T47D (cell line): ENCODE data around the gene ZNF683.
"Not testable (repeated sequence)": the region's sequence is repeated elsewhere in the genome, so short reads cannot be mapped to it uniquely, and the experiment has no call there.

Source experiments
- DNase-seq, 2 experiments: peaks; one replicate each; pipeline versions ENCODE4 v3.0.0 to v3.0.0-alpha.2; 2011 to 2012; ENCODE audit warnings: low read depth in 1 of 2, low spot score in 1 of 2
- JUND ChIP-seq: IDR thresholded peaks from 2 replicates; pipeline ENCODE4 v1.6.1; 2012; ENCODE audit warnings: low read depth
- in situ Hi-C: cut with HindIII; loops from 2 replicates; pipeline ENCODE4 v1.10.0; 2016; ENCODE audit warnings: low sequenced_read_pairs, low pct_unique_long_range_greater_than_20kb

ZNF683 gene

DNA sequence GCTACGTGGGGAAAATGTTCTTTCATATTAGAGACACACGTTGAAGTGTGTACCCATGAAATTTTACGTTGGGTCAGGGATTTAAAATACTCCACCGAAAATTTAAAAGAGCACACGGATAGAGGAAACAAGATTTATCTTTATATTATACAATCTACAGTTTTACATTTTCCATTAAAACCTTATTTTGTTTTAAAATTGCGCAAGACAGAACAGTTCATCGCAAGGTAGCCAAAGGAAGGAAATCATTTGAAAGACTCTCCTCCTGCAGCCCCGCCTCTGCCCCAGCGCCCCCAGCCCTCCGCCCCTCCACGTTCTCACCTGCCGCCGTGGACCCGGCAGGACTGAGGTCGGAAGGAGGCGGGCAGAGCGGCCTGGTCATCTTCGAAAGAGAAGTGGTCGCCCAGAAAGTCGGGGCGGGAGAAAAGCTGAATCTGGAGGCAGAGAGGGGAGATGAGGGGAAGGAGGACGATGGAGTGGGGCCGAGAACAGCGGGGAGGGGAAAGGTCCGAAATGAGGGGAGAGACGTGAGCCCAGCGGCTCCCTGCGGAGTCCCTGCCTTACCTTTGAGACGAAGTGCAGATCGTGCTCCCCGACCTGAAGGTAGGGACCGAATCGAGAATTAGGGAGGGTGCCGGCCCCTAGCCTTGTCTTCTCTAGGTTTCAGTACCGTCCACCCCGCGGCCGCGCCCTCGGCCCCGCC, 36.6 kb downstream of the ZNF683 start:
- in situ Hi-C loops: no loop called here
- no peak for TF ChIP-seq JUND
- DNase-seq: no peak

DNA sequence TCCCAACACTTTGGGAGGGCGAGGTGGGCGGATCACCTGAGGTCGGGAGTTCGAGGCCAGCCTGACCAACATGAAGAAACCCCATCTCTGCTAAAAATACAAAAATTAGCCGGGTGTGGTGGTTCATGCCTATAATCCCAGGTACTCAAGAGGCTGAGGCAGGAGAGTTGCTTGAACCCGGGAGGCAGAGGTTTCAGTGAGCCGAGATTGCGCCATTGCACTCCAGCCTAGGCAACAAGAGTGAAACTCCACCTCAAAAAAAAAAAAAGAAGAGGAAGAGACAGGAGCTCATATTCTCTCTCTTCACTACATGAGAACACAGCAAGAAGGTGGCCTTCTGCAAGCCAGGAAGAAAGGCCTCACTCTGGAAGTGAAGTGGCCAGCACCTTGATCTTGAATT, 39.2 kb downstream of the ZNF683 start:
- DNase-seq, in situ Hi-C loops: not testable (repeated sequence)

DNA sequence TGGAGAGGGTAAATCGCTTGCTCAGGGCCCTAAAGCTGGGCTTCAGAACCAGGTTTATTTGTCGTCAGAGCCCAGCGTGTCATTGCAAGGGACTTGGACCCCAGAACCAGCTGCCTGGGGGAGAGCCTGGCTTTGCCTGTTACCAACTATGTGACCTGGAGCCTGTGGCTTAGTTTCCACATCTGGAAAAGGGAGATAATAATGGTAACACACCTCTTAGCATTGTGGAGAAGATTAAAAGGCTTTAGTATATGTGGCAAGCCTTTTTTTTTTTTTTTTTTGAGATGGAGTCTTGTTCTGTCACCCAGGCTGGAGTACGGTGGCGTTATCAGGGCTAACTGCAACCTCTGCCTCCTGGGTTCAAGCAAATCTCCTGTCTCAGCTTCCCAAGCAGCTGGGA, 42.3 kb downstream of the ZNF683 start:
- in situ Hi-C loops: no loop called here
- DNase-seq: no peak
- no peak for TF ChIP-seq JUND

DNA sequence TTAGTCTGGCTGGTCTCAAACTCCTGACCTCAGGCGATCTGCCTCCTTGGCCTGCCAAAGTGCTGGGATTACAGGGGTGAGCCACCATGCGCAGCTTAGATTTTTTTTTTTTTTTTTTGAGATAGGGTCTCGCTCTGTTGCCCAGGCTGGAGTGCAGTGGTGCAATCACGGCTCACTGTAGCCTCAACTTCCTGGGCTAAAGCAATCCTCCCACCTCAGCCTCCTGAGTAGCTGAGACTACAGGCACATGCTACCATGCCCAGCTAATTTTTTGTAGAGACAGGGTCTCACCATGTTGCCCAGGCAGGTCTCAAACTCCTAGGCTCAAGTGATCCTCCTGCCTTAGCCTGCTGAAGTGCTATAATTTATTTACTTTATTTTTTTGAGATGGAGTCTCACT, 43.2 kb downstream of the ZNF683 start:
- in situ Hi-C loops, DNase-seq: not testable (repeated sequence)

GRCh38 chr1:26328597-26328996, 44.0 kb downstream of the ZNF683 start:
- no peak for TF ChIP-seq JUND
- no peak for DNase-seq
- in situ Hi-C loops: no loop called here

DNA sequence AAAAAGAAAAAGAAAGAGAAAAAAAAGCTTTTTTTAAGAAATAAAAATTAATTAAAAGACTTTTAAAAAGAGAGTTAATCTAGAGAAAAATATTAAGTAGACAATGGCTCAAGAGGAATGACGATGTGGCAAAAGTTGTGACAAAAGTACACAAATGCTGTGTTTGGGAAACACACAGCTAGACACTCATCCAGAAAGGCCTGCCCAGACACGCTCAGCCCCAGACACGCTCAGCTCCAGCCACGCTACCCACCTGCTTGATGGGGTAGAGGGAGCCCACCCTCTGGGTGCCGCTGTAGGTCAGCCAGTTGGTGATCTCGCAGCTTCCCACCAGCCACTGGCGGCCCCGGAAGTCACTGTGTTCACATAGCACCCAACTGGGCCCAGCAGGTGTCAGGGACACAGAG, 44.6 kb downstream of the ZNF683 start:
- in situ Hi-C loops: no loop called here
- DNase-seq: no peak

GRCh38 chr1:26324550-26324949, 48.0 kb downstream of the ZNF683 start:
- TF ChIP-seq JUND: no peak
- no peak for DNase-seq
- in situ Hi-C loops: no loop called here

More for the DNA sequence above, 44.6 kb downstream of the ZNF683 start:
- no peak for TF ChIP-seq JUND

DNA sequence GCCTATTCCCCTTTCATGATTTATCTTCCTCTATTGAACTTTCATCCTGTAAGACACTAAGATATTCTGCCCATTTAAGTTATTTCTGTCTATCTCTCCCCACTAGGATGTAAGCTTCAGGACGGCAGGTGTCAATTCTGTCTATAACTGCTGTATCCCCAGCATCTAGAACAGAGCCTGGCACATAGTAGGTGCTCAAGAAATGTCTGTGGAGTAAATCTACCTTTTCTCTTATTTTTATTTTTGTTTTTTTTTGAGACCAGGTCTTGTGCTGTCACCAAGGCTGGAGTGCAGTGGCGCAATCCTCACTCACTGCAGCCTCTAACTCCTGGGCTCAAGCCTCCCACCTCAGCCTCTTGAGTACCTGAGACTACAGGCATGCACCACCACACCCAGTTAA, 49.2 kb downstream of the ZNF683 start:
- TF ChIP-seq JUND: no peak
- in situ Hi-C loops: no loop called here
- no peak for DNase-seq

DNA sequence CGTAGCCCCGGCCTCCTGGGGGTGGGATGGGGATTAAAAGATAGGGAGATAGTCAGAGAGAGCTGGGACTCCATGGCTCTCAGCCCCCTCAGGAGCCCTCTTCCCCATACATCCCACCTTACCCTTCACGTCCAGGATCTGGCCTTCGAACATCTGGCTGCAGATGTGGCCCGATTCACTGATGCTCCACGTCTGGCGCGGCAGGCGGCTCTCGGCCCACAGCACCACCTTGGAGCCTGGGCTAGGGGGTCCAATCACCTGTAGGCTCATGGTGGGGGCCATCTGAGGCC, 50.6 kb downstream of the ZNF683 start:
- no peak for TF ChIP-seq JUND
- no peak for DNase-seq
- in situ Hi-C loops: no loop called here

DNA sequence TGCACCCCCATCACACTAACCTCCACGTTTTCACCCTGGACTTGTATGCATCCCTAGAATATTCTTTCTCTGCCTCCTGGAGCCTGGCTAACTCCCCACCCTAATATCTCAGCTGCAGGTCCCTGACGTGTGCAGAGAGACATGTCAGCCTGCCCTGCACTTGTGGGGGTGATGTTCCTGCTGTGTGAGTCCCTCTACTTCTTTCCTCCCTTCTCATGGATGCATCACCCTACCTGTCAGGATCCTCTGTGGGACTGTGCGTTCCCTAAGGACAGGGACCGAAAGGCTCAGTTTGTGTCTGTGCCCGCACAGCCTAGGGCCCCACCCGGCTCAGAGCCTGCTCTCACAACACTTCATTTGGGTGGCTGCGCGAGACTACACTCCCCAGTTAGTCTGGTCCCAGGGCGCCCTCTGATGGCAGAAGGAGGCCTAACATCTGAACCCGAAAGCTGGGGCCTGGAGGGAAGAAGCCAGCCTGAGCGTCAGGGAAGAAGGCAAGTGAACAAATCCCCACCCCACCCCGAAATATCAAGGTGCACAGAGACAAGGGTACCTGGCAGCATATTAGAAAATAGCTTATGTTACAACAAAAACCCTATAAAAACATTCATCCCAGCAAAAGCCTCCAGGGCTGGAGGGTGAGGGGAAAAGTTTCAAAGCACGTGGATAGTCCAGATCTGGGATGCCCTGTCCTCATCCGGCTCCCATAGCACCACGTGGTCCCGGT, 51.1 kb downstream of the ZNF683 start:
- in situ Hi-C loops: no loop called here
- TF ChIP-seq JUND: no peak
- peak; percentile 56 to 83 for DNase-seq

GRCh38 chr1:26320896-26321295, 51.7 kb downstream of the ZNF683 start:
- in situ Hi-C loops: no loop called here
- DNase-seq: no peak
- no peak for TF ChIP-seq JUND

GRCh38 chr1:26318338-26319064, 54.0 kb downstream of the ZNF683 start:
- no peak for TF ChIP-seq JUND
- in situ Hi-C loops: no loop called here
- DNase-seq: no peak

- TF ChIP-seq JUND: no peak
- no peak for DNase-seq
- in situ Hi-C loops: no loop called here
Measured at GRCh38 chr1:26317612-26318337, 54.8 kb downstream of the ZNF683 start, which contains the start of gene CD52. Gene CD52, plus strand, starts transcription at chr1:26317958. Its CDS starts 60 bp downstream, at chr1:26318018.
